HG03159 (cell line): ENCODE measurements around the gene HIBCH.
"Not testable (repeated sequence)": the region's sequence is repeated elsewhere in the genome, so short reads cannot be mapped to it uniquely, and the experiment has no call there.

Experiments
- ATAC-seq: cut with Tn5 transposase; IDR thresholded peaks from one replicate; pipeline ENCODE4 v1.9.1; 2021; ENCODE audit warnings: mild to moderate bottlenecking, moderate library complexity; ENCODE audit not compliant: unreplicated experiment

The HIBCH gene

GRCh38 chr2:190319555-190320498, at the start of gene HIBCH:
TSS of gene HIBCH (minus strand) at chr2:190319826. CDS start at chr2:190319750, 76 bp downstream.
- peak; percentile 92 for ATAC-seq

GRCh38 chr2:190367091-190367490, 47.5 kb upstream of the HIBCH start:
- ATAC-seq = no peak

GRCh38 chr2:190366248-190366753, 46.7 kb upstream of the HIBCH start:
- ATAC-seq = no peak

GRCh38 chr2:190365499-190366204, 46.0 kb upstream of the HIBCH start:
- ATAC-seq = no peak

- no peak for ATAC-seq
Measured at GRCh38 chr2:190362894-190363293, 43.3 kb upstream of the HIBCH start.

GRCh38 chr2:190361572-190361971, 41.9 kb upstream of the HIBCH start:
- ATAC-seq = no peak

- no peak for ATAC-seq
Measured at GRCh38 chr2:190360965-190361364, 41.3 kb upstream of the HIBCH start.

- ATAC-seq = no peak
Measured at GRCh38 chr2:190360561-190360960, 40.9 kb upstream of the HIBCH start.

- not testable (repeated sequence) for ATAC-seq
Measured at GRCh38 chr2:190358655-190359448, 39.2 kb upstream of the HIBCH start.

- no peak for ATAC-seq
Measured at GRCh38 chr2:190357600-190357999, 38.0 kb upstream of the HIBCH start.

- ATAC-seq = no peak
Measured at GRCh38 chr2:190355968-190356644, 36.5 kb upstream of the HIBCH start.

GRCh38 chr2:190354003-190354690, 34.5 kb upstream of the HIBCH start:
- no peak for ATAC-seq

GRCh38 chr2:190353537-190353899, 33.9 kb upstream of the HIBCH start:
- ATAC-seq = no peak

GRCh38 chr2:190352668-190353536, 33.3 kb upstream of the HIBCH start:
- ATAC-seq = no peak

GRCh38 chr2:190351955-190352354, 32.3 kb upstream of the HIBCH start:
- no peak for ATAC-seq

GRCh38 chr2:190350371-190350770, 30.7 kb upstream of the HIBCH start:
- ATAC-seq = no peak

GRCh38 chr2:190344276-190344827, 24.7 kb upstream of the HIBCH start:
- peak; percentile 57 for ATAC-seq

- peak; percentile 59 for ATAC-seq
Measured at GRCh38 chr2:190343536-190344275, 24.1 kb upstream of the HIBCH start, which contains the start of gene INPP1. TSS of gene INPP1 (plus strand) at chr2:190343589. CDS start at chr2:190360103, 16,514 bp downstream.
